NCI-H1436 treated with DMSO at 0.1 percent for 48 hours (cell line): Measurements from ENCODE around the gene RBMY1A1.
"Not testable (repeated sequence)": the region's sequence is repeated elsewhere in the genome, so short reads cannot be mapped to it uniquely, and the experiment has no call there.

ENCODE experiments used
- DNase-seq: peaks from one replicate; lab custom pipeline; 2025; lab: John Stamatoyannopoulos, UW

RBMY1A1 gene

GRCh38 chrY:21534579-21534978 lies at the start of gene RBMY1A1:
Gene RBMY1A1, plus strand, starts transcription at chrY:21534879. Its CDS starts 2,013 bp downstream, at chrY:21536892.
- DNase-seq, result not testable (repeated sequence)

DNA sequence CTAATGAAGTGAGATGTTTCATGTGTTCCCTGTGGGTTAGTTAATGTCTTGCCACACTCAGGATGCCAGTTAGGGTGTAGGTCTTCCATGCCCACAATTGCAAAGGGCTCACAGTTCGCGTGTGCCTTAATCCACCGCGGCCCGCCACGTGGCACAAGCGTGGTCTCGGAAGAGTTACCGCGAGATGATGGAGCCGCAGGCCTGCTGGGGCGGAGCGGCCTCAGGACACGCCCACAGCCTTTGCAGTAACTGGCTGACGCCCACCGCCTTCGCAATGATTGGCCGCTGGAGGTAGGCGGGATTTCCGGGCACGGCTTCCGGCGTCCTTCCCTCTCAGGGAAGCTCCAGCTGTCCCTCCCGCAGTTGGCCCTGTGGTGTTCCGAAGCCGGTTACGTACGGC lies 23.6 kb upstream of the RBMY1A1 start, which contains the start of gene RBMY1B:
TSS of gene RBMY1B (plus strand) at position 301 of the 400 bp plus-strand sequence. CDS start 2,013 bp downstream, outside the sequence.
- not testable (repeated sequence) for DNase-seq

GRCh38 chrY:21559316-21559984 lies 24.8 kb downstream of the RBMY1A1 start:
- not testable (repeated sequence) for DNase-seq

GRCh38 chrY:21585449-21585848 lies 50.8 kb downstream of the RBMY1A1 start:
- no peak for DNase-seq

- not testable (repeated sequence) for DNase-seq
Measured at GRCh38 chrY:21586454-21586853, 51.8 kb downstream of the RBMY1A1 start.

GRCh38 chrY:21592059-21592458 lies 57.4 kb downstream of the RBMY1A1 start:
- no peak for DNase-seq

DNA sequence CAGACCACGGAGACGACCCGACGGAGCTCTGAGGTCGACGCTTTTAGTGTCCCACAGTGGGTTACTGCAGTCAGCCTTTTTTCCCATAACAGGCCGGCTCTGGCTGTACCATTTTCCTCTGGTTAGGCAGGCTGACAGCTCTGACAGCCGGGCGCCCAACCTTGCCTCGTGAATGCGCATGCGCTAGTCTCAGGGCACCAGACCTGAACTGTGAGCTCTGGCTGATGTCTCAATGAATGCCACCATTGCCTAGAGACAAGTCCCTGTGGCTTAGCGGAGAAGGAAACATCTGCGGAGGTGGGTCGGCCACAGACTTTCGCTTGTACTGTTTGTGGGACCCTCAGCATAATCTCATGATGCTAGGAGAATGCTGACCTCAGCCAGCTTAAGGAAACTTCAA lies 61.6 kb downstream of the RBMY1A1 start:
- not testable (repeated sequence) for DNase-seq
